Measurements from ENCODE around the gene ANGPTL7. TPM values are rescaled to one million over a fixed set of nuclear protein-coding genes. Genes with fewer than 3 reads are reported as not detected.

The ANGPTL7 gene
- total RNA-seq, 3 donors from 2014 or later (not counting 1 experiment from before 2014, with no cell fraction given), result not detected

DNA sequence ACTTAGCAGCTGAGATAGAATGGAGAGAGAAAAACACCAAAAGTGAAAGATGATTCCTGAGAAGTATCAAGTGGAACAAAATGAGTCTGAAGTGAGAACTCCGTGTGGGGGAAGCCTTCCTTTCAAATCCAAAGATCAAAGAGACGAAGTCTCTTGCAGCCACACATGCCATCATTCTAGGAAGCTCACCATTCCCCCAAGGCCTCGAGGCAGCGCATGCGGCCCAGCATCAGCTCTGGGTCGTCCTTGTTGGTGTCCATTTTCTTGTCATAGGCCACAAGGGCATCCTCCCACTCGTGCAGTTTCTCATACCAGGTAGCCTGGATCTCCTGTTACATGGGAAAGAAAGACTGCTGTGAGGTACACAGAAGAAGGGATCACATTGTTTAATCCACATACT lies 32.2 kb upstream of the ANGPTL7 start:
- no peaks in the 10 kb centered on the region for H3K9me3 Mint-ChIP-seq
- WGBS (ENCODE audit: insufficient coverage), result 92% methylated on average over 7 of the region's 7 CpGs
- intact Hi-C loops (cut with micrococcal nuclease), result no loop called here
- Histone ChIP-seq H3K36me3 (ENCODE audit: control insufficient read depth, insufficient read depth, low read length) (peaks cover 34% of the 10 kb centered on the region), H3K9me3 (ENCODE audit: control insufficient read depth, insufficient read depth, low read length) (no peaks in the 10 kb centered on the region), H3K27me3 (ENCODE audit: control insufficient read depth, insufficient read depth, low read length) (no peaks in the 10 kb centered on the region), H3K4me1 (ENCODE audit: control insufficient read depth, insufficient read depth, low read length) (no peaks in the 10 kb centered on the region), H3K27ac (ENCODE audit: low read length) (no peak overlapping the region), H3K4me3 (ENCODE audit: low read length) (no peak overlapping the region)
- H3K4me3 Mint-ChIP-seq, result no peak overlapping the region
- ATAC-seq (no peak), DNase-seq (no peak)
- H3K4me1 Mint-ChIP-seq, result peaks cover 0 to 6% of the 10 kb centered on the region in 2 donors
- TF ChIP-seq, protein P1, sequence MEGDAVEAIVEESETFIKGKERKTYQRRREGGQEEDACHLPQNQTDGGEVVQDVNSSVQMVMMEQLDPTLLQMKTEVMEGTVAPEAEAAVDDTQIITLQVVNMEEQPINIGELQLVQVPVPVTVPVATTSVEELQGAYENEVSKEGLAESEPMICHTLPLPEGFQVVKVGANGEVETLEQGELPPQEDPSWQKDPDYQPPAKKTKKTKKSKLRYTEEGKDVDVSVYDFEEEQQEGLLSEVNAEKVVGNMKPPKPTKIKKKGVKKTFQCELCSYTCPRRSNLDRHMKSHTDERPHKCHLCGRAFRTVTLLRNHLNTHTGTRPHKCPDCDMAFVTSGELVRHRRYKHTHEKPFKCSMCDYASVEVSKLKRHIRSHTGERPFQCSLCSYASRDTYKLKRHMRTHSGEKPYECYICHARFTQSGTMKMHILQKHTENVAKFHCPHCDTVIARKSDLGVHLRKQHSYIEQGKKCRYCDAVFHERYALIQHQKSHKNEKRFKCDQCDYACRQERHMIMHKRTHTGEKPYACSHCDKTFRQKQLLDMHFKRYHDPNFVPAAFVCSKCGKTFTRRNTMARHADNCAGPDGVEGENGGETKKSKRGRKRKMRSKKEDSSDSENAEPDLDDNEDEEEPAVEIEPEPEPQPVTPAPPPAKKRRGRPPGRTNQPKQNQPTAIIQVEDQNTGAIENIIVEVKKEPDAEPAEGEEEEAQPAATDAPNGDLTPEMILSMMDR (IDR thresholded peaks at IDR 0.05), result no peak
- H3K36me3 Mint-ChIP-seq, result peaks cover 14% of the 10 kb centered on the region
- no peaks in the 10 kb centered on the region for H3K27me3 Mint-ChIP-seq (ENCODE audit: low read depth in 2 of 2)
- H3K27ac Mint-ChIP-seq, result no peak overlapping the region

DNA sequence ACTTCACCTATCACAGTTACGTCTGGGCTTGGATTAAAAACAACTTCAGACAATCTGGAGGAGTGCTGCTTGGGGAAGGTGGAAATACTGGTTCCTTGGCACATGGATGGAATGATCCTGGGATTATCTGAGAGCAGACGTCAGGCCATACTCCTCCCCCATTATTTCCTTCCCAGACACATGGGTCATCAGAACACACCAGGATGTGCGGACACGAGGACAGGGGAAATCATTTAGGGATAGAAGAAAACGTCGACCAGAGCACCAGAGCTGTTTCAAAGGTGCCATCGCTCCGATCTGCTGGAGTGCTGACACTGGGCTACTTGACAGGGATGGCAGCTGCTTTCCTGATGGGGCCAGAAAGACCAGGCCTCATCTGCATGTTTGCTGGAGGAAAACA lies 31.8 kb upstream of the ANGPTL7 start:
- 95% methylated on average over 8 of the region's 8 CpGs for WGBS (ENCODE audit: insufficient coverage)
- no peak overlapping the region for H3K27ac Mint-ChIP-seq
- H3K9me3 ChIP-seq (ENCODE audit: control insufficient read depth, insufficient read depth, low read length), result no peaks in the 10 kb centered on the region
- no peak overlapping the region for H3K4me3 ChIP-seq (ENCODE audit: low read length)
- no peak for ATAC-seq
- TF ChIP-seq, protein P1 (IDR thresholded peaks at IDR 0.05), result no peak
- H3K4me1 Mint-ChIP-seq, result peaks cover 0 to 6% of the 10 kb centered on the region in 2 donors
- H3K36me3 ChIP-seq (ENCODE audit: control insufficient read depth, insufficient read depth, low read length), result peaks cover 32% of the 10 kb centered on the region
- H3K4me3 Mint-ChIP-seq, result no peak overlapping the region
- H3K27ac ChIP-seq (ENCODE audit: low read length), result no peak overlapping the region
- H3K4me1 ChIP-seq (ENCODE audit: control insufficient read depth, insufficient read depth, low read length), result no peaks in the 10 kb centered on the region
- no peaks in the 10 kb centered on the region for H3K27me3 Mint-ChIP-seq (ENCODE audit: low read depth in 2 of 2)
- no peaks in the 10 kb centered on the region for H3K9me3 Mint-ChIP-seq
- no peak for DNase-seq
- peaks cover 14% of the 10 kb centered on the region for H3K36me3 Mint-ChIP-seq
- intact Hi-C loops (cut with micrococcal nuclease), result no loop called here
- no peaks in the 10 kb centered on the region for H3K27me3 ChIP-seq (ENCODE audit: control insufficient read depth, insufficient read depth, low read length)

DNA sequence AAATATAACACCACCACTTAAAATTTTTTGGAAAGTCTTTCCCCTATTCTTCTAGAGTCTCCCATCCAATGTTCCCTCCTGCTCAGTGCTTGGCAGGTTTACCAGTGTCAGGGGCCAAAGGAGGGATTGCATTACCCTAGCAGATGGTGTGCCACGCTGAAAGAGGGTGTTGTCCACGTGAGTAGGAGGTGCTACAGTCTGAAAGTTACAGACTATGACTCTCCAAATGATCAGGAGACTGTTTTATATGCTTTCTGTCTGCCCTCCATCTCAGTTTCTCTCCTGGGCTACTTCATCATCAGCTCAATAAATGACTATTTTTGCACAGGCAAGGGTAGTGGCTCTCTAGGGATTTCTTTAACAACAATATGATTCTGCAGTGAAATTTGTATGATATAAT lies 31.3 kb upstream of the ANGPTL7 start:
- Histone ChIP-seq H3K9me3 (ENCODE audit: control insufficient read depth, insufficient read depth, low read length) (no peaks in the 10 kb centered on the region), H3K36me3 (ENCODE audit: control insufficient read depth, insufficient read depth, low read length) (peaks cover 31% of the 10 kb centered on the region)
- 80% methylated on average over 2 of the region's 2 CpGs for WGBS (ENCODE audit: insufficient coverage)

DNA sequence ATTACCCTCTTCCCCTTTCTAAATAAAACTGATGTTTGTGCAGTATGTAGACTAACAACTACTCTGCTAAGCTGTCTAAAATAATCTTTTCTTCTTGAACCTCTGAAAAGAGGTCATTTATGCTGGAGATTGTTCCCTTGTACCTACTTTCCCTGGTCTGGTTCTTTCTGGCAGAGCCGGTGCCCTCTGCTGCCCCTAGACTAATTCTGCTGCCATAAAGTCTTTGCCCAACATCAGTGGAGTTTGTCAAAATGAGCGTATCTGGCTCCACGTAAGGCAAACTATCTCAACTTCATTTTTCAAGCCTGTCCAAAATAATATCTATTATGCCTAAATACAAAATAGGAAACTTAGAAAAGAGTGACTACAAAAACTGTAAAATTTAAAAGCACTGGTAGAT lies 30.9 kb upstream of the ANGPTL7 start:
- Histone ChIP-seq H3K27me3 (ENCODE audit: control insufficient read depth, insufficient read depth, low read length) (no peaks in the 10 kb centered on the region), H3K4me3 (ENCODE audit: low read length) (no peak overlapping the region), H3K4me1 (ENCODE audit: control insufficient read depth, insufficient read depth, low read length) (no peaks in the 10 kb centered on the region), H3K9me3 (ENCODE audit: control insufficient read depth, insufficient read depth, low read length) (no peaks in the 10 kb centered on the region), H3K36me3 (ENCODE audit: control insufficient read depth, insufficient read depth, low read length) (peaks cover 27% of the 10 kb centered on the region), H3K27ac (ENCODE audit: low read length) (no peak overlapping the region)
- WGBS (ENCODE audit: insufficient coverage), result 99% methylated on average over 3 of the region's 3 CpGs
- H3K9me3 Mint-ChIP-seq, result no peaks in the 10 kb centered on the region
- H3K27ac Mint-ChIP-seq, result peak overlapping the region; percentile 2 to 30
- no peaks in the 10 kb centered on the region for H3K27me3 Mint-ChIP-seq (ENCODE audit: low read depth in 2 of 2)
- DNase-seq, result no peak
- peaks cover 0 to 6% of the 10 kb centered on the region in 2 donors for H3K4me1 Mint-ChIP-seq
- TF ChIP-seq, protein P1 (IDR thresholded peaks at IDR 0.05), result no peak
- intact Hi-C loops (cut with micrococcal nuclease), result no loop called here
- peaks cover 14% of the 10 kb centered on the region for H3K36me3 Mint-ChIP-seq
- ATAC-seq, result no peak
- no peak overlapping the region for H3K4me3 Mint-ChIP-seq

More for the DNA sequence above, 31.3 kb upstream of the ANGPTL7 start:
- Histone ChIP-seq H3K27ac (ENCODE audit: low read length) (no peak overlapping the region), H3K4me1 (ENCODE audit: control insufficient read depth, insufficient read depth, low read length) (no peaks in the 10 kb centered on the region), H3K4me3 (ENCODE audit: low read length) (no peak overlapping the region), H3K27me3 (ENCODE audit: control insufficient read depth, insufficient read depth, low read length) (no peaks in the 10 kb centered on the region)
- Mint-ChIP-seq H3K9me3 (no peaks in the 10 kb centered on the region), H3K4me3 (no peak overlapping the region), H3K4me1 (peaks cover 0 to 6% of the 10 kb centered on the region in 2 donors), H3K27ac (peak overlapping the region; percentile 2 to 30), H3K27me3 (ENCODE audit: low read depth in 2 of 2) (no peaks in the 10 kb centered on the region), H3K36me3 (peaks cover 14% of the 10 kb centered on the region)
- TF ChIP-seq, protein P1 (IDR thresholded peaks at IDR 0.05), result no peak
- intact Hi-C loops (cut with micrococcal nuclease), result no loop called here
- DNase-seq (no peak), ATAC-seq (no peak)

Measured in natural killer cell (primary cell).